ENCODE data around the gene SLC35G1. TPM values are rescaled to one million over a fixed set of nuclear protein-coding genes. Genes with fewer than 3 reads are reported as not detected.

SLC35G1 gene
- total RNA-seq, 1 experiment from 2014 or later = 9.5 TPM

DNA sequence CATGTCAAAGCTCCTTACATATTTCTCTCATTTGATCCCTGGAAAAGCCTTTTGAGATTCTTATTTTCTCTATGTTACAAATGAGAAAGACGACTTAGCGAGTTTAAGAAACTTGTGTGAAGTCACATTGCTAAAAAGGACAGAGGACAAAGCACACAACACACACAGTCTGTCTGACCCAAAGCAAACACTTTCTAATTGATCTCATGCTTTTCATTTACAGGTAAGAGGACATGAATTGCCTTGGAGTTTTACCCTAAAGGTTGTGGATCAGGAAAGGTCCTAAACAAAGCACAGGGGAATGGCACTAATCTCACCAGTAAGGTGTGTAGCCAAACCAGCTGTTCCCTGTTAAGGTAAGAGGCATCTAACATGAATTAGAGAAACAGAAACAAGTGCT is 18.7 kb downstream of the SLC35G1 start:
- Histone ChIP-seq H3K36me3 (no peaks in the 10 kb centered on the region), H3K27ac (no peak overlapping the region), H3K9me3 (replicated peaks) (no peaks in the 10 kb centered on the region), H3K27me3 (no peaks in the 10 kb centered on the region), H3K4me3 (no peak overlapping the region), H3K4me1 (peaks cover 5% of the 10 kb centered on the region)
- no peak for DNase-seq

- no peaks in the 10 kb centered on the region for H3K36me3 ChIP-seq
- DNase-seq = no peak
- H3K4me1 ChIP-seq = peaks cover 15% of the 10 kb centered on the region
Measured at GRCh38 chr10:93913706-93914105, 19.9 kb downstream of the SLC35G1 start.

DNA sequence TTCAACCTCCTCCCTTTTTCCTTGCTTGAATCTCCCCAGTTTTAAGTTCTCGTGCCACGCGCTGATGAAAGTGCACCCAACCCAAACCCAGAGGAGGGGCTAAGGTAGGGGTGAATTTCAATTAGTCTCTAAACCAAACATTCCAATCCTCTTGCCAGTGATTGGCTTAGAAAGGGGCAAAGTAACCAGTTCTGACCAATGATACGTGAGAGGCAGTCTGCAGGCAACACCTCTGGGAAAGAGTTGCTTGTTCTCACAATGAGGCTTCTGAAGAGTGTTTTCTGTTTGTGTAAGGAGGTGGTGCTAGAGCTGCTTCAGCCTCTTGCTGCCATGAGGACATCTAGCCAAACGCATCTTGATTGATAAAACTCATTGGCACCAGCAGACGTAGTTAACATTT is 21.8 kb downstream of the SLC35G1 start:
- Histone ChIP-seq H3K36me3 (no peaks in the 10 kb centered on the region), H3K27me3 (no peaks in the 10 kb centered on the region), H3K9me3 (replicated peaks) (no peaks in the 10 kb centered on the region), H3K4me1 (peaks cover 15% of the 10 kb centered on the region), H3K4me3 (no peak overlapping the region), H3K27ac (no peak overlapping the region)
- DNase-seq = no peak

More at GRCh38 chr10:93913706-93914105, 19.9 kb downstream of the SLC35G1 start:
- H3K9me3 ChIP-seq (replicated peaks) = no peaks in the 10 kb centered on the region
- H3K27ac ChIP-seq = no peak overlapping the region
- H3K27me3 ChIP-seq = no peaks in the 10 kb centered on the region
- no peak overlapping the region for H3K4me3 ChIP-seq

DNA sequence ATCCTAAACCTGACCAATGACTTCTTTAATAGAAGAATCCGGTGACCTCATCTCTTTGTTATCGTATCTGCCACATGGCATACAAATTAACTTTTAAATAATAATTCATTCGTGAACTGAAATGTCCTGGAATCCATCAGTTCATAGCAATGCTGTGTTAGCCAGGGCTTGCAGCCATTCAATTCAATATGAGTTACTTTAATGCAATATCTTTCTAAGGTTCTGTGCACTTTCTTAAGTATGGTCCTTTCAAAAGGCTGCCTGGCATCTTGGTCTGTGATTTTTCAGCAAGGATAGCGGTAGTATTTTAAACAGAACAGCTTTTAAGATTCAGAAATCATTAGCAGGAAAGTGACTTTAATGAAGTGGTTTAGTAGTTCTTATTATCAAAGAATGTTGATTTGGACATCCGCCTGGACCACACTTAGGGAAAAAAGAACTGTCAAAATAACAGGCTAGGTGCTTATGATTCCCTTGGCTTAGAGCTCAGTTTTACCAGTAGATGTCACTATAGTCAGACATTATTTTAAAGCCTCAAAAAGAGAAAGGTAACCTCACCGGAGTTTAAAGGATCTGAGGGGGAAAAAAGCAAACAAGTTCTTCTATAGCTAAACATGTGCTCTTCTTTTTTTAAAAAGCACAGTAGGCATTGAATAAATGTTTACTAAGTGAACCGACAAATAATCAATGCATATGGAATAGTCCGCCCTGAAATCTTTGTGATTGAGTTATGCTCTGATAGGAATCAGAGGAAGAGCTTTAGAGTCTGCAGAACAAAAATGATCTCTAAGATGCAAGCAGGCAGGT is 22.7 kb downstream of the SLC35G1 start:
- Histone ChIP-seq H3K4me1 (peaks cover 15% of the 10 kb centered on the region), H3K9me3 (replicated peaks) (no peaks in the 10 kb centered on the region), H3K36me3 (no peaks in the 10 kb centered on the region), H3K27ac (no peak overlapping the region), H3K27me3 (no peaks in the 10 kb centered on the region), H3K4me3 (no peak overlapping the region)
- DNase-seq = peak in 1 of 2 experiments; percentile 52

- DNase-seq = no peak
- no peak overlapping the region for H3K4me3 ChIP-seq
- no peaks in the 10 kb centered on the region for H3K27me3 ChIP-seq
- peaks cover 15% of the 10 kb centered on the region for H3K4me1 ChIP-seq
- H3K36me3 ChIP-seq = no peaks in the 10 kb centered on the region
- H3K9me3 ChIP-seq (replicated peaks) = no peaks in the 10 kb centered on the region
- no peak overlapping the region for H3K27ac ChIP-seq
Measured at GRCh38 chr10:93917064-93917391, 23.2 kb downstream of the SLC35G1 start.

GRCh38 chr10:93917821-93918220 is 24.0 kb downstream of the SLC35G1 start:
- Histone ChIP-seq H3K4me3 (no peak overlapping the region), H3K36me3 (no peaks in the 10 kb centered on the region), H3K27ac (peak overlapping the region; percentile 20; the same call in 1 of the 2 replicates), H3K9me3 (replicated peaks) (no peaks in the 10 kb centered on the region), H3K27me3 (no peaks in the 10 kb centered on the region), H3K4me1 (peaks cover 15% of the 10 kb centered on the region)
- peak; percentile 50 to 66 for DNase-seq

DNA sequence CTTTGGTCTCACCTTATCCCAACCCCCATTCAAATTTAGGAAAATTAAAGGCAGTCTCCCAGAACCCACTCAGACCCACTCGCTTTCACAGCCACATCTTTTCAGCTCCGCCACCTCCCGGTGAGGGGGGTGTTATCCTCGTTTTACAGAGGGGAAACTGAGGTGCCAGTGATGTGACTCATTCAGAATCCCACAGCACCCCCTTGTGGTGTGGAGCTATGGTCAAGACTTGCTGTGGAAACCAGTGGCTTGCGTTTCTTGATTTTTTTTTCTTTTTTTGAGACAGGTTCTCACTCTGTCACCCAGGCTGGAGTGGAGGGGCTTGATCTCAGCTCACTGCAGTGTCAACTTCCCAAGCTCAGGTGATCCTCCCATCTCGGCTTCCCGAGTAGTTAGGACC is 27.6 kb downstream of the SLC35G1 start:
- DNase-seq = no peak

GRCh38 chr10:93926613-93927012 is 32.8 kb downstream of the SLC35G1 start:
- Histone ChIP-seq H3K36me3 (no peaks in the 10 kb centered on the region), H3K27me3 (no peaks in the 10 kb centered on the region), H3K9me3 (replicated peaks) (no peaks in the 10 kb centered on the region), H3K27ac (no peak overlapping the region), H3K4me3 (no peak overlapping the region), H3K4me1 (no peaks in the 10 kb centered on the region)
- DNase-seq = no peak

More for the DNA sequence above, 27.6 kb downstream of the SLC35G1 start:
- H3K4me3 ChIP-seq = no peak overlapping the region
- no peaks in the 10 kb centered on the region for H3K9me3 ChIP-seq (replicated peaks)
- no peaks in the 10 kb centered on the region for H3K27me3 ChIP-seq
- H3K27ac ChIP-seq = no peak overlapping the region
- H3K36me3 ChIP-seq = no peaks in the 10 kb centered on the region
- peaks cover 15% of the 10 kb centered on the region for H3K4me1 ChIP-seq

DNA sequence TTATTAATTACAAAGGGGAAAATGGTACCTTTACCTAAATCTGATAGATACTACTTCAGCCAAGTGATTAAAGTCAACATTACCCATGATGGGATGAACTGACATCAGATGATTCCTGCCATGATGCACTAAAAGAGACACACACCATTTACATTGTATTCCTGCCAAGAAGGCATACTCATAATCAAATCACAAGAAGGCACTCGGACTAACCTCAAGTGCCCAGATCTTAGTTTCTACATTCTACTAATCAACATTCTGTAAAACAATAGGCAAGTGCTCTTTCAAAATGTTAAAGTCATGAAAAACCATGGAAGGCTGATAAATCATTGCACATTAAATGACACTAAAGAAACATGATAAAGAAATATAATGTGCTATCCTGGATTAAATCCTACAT is 44.4 kb downstream of the SLC35G1 start:
- no peak for DNase-seq
- Histone ChIP-seq H3K27me3 (no peaks in the 10 kb centered on the region), H3K27ac (no peak overlapping the region), H3K4me1 (no peaks in the 10 kb centered on the region), H3K36me3 (no peaks in the 10 kb centered on the region), H3K4me3 (no peak overlapping the region), H3K9me3 (replicated peaks) (peaks cover under 1% of the 10 kb centered on the region; the same call in 1 of the 2 replicates)

- no peak overlapping the region for H3K4me3 ChIP-seq
- no peak overlapping the region for H3K27ac ChIP-seq
- no peak for DNase-seq
- no peaks in the 10 kb centered on the region for H3K9me3 ChIP-seq (replicated peaks)
- peaks cover 3% of the 10 kb centered on the region; the same call in 1 of the 2 replicates for H3K4me1 ChIP-seq
- H3K27me3 ChIP-seq = no peaks in the 10 kb centered on the region
- no peaks in the 10 kb centered on the region for H3K36me3 ChIP-seq
Measured at GRCh38 chr10:93940881-93941280, 47.1 kb downstream of the SLC35G1 start.

- Histone ChIP-seq H3K27me3 (no peaks in the 10 kb centered on the region), H3K4me1 (peaks cover 10% of the 10 kb centered on the region), H3K4me3 (no peak overlapping the region), H3K9me3 (replicated peaks) (no peaks in the 10 kb centered on the region), H3K27ac (no peak overlapping the region), H3K36me3 (no peaks in the 10 kb centered on the region)
- no peak for DNase-seq
Measured at GRCh38 chr10:93941606-93942005, 47.8 kb downstream of the SLC35G1 start.

- no peaks in the 10 kb centered on the region for H3K36me3 ChIP-seq
- no peaks in the 10 kb centered on the region for H3K9me3 ChIP-seq (replicated peaks)
- no peak for DNase-seq
- H3K27ac ChIP-seq = no peak overlapping the region
- no peak overlapping the region for H3K4me3 ChIP-seq
- no peaks in the 10 kb centered on the region for H3K27me3 ChIP-seq
- H3K4me1 ChIP-seq = peaks cover 21% of the 10 kb centered on the region
Measured at GRCh38 chr10:93945819-93946218, 52.0 kb downstream of the SLC35G1 start.

DNA sequence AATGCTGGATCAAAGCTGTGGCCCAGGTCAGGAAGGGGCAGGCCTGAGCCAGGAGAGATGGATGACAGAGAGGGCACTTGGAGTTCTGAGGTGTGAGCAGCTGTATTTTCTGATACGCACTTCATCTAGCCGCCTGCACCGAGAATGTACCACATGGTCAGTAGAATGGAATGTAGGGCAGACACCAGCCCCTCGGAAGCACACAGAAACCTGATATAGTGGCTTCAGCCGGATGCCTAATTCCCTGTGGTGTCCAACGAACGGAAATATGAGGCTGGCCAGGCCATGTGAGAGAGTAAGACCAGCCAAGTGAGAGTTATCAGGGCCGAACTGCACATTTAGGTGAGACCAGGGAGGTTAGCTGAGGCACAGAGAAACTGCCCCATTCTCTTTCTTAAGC is 53.3 kb downstream of the SLC35G1 start:
- H3K27ac ChIP-seq = peak overlapping the region; percentile 86
- no peaks in the 10 kb centered on the region for H3K27me3 ChIP-seq
- peaks cover 21% of the 10 kb centered on the region for H3K4me1 ChIP-seq
- H3K9me3 ChIP-seq (replicated peaks) = no peaks in the 10 kb centered on the region
- peak overlapping the region; percentile 21 for H3K4me3 ChIP-seq
- peak; percentile 84 to 90 for DNase-seq
- H3K36me3 ChIP-seq = no peaks in the 10 kb centered on the region

GRCh38 chr10:93947524-93947923 is 53.7 kb downstream of the SLC35G1 start:
- Histone ChIP-seq H3K9me3 (replicated peaks) (no peaks in the 10 kb centered on the region), H3K36me3 (no peaks in the 10 kb centered on the region), H3K27me3 (no peaks in the 10 kb centered on the region), H3K4me3 (peak overlapping the region; percentile 21), H3K27ac (peak overlapping the region; percentile 86), H3K4me1 (peaks cover 21% of the 10 kb centered on the region)
- DNase-seq = peak; percentile 36 to 61

- no peaks in the 10 kb centered on the region for H3K9me3 ChIP-seq (replicated peaks)
- H3K4me3 ChIP-seq = no peak overlapping the region
- H3K4me1 ChIP-seq = peaks cover 8% of the 10 kb centered on the region
- H3K27me3 ChIP-seq = no peaks in the 10 kb centered on the region
- no peaks in the 10 kb centered on the region for H3K36me3 ChIP-seq
- no peak for DNase-seq
- no peak overlapping the region for H3K27ac ChIP-seq
Measured at GRCh38 chr10:93951905-93952304, 58.1 kb downstream of the SLC35G1 start.
